ENCODE data around the gene C15orf61.

Gene C15orf61

DNA sequence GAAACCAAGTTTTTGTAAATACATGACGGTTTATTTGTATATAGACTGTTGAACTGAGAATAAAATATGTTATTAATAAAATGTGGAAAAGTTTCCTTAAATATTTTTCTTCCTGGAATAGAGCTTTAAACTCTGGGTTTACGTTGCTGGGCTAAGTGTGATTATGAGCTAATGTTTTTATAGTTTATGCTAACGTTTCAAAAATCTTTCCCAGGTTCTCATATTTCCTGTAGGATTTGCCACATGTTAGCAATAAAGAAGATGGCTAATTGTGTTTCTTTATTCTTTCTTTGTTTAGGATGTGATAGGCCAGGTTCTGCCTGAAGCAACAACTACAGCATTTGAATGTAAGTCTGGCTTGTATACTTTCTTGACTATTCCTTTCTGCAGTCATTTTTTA, 28.8 kb downstream of the C15orf61 start:
- no peak for DNase-seq (ENCODE audit: low read depth in 2 of 2)

DNA sequence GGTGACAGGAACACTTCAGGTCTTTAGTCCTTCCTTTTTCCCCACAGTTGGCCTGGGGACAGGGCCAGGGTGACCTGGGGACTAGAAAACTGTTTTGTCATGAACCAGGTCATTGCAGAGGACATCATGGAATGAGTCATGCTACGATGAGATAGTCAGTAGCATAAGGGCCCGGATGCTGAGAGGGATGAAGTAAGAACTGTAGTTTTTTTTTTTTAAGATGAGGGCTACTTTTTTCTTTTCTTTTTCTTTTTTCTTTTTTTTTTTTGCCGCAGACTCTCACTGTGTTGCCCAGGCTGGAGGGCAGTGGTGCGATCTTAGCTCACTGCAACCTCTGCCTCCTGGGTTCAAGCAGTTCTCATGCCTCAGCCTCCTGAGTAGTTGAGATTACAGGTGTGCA, 29.6 kb downstream of the C15orf61 start:
- DNase-seq (ENCODE audit: low read depth in 2 of 2), result no peak

DNA sequence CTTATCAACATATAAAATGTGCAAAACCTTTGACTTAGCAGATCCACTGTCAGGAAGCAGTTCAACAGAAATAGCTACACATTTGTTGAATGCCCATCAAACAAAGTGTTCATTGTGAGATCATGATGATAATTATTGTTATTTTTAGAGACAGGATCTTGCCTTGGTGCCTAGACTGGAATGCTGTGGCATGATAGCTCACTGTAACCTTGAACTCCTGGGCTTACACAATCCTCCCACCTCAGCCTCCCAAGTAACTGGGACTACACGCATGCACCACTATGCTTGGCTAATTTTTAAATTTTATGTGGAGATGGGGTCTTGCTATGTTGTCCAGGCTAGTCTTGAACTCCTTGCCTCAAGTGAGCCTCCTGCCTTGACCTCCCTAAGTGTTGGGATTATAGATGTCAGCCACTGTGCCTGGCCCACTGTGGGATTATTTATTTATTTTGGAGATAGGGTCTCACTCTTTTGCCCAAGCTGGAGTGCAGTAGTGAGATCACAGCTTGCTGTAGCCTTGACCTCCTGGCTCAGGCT, 30.3 kb downstream of the C15orf61 start:
- no peak for DNase-seq (ENCODE audit: low read depth in 2 of 2)

DNA sequence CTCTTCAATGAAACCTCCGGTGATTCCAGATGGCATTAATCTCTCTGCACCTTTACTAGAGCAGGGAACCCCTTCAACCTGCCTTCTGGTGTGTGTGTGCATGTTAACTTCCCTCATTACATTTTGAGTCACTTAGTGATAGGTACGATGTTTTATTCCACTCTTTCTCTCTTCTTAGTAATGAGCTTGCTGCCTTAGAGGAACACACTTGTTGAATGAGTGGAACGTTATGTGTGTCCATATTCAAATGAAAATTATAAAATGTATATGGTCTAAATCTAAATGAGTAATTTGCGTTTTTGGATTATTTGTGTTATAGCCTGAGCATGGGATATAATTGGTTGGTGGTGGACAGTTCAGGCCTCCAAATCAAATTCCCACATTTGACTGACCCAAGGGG, 33.6 kb downstream of the C15orf61 start:
- no peak for DNase-seq (ENCODE audit: low read depth in 2 of 2)

DNA sequence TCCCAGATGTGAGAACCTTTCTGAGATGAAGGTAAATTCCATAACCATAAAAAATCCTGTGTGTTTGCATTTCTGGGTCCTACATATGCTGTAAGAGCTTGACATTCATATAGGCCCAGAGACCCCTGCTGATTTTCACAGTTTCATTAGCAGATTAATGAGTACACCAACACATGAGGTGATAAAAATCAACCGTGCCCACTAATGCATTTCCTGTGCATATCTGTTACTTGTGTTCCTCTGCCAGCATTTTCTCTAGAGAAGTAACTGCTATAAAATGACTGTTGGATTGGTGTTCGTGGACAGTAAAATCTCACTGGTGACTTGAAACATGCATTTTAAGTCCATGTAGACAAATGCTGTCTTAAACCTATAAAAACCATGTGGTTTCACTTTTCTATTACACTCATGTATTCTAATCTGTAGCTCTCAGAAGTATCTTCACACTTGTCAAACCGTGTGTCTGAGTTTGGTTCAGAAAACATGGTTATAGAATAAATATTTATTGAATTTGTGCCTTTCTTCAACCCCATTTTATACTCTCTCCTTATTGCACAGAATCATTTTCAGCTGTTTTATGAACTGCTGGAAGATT, 36.1 kb downstream of the C15orf61 start:
- no peak for DNase-seq (ENCODE audit: low read depth in 2 of 2)

DNA sequence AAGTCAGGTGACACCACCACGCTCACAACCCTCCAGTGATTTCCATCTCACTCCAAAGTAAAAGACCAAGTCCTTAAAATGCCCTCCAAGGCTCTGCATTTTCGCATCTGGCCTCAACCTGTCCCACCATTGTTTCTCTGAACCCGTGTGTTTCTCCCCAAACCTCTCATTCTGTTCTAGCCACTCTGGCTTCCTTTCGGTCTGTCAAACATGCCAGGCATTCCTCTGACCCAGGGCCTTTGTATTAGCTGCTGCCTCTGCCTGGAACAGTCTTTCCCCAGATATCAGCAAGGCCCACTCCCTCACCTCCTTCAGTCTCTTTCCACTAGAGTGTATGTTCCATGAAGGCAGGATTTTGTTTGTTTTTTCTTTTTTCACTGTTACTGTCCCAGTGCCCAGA, 37.6 kb downstream of the C15orf61 start:
- no peak for DNase-seq (ENCODE audit: low read depth in 2 of 2)

DNA sequence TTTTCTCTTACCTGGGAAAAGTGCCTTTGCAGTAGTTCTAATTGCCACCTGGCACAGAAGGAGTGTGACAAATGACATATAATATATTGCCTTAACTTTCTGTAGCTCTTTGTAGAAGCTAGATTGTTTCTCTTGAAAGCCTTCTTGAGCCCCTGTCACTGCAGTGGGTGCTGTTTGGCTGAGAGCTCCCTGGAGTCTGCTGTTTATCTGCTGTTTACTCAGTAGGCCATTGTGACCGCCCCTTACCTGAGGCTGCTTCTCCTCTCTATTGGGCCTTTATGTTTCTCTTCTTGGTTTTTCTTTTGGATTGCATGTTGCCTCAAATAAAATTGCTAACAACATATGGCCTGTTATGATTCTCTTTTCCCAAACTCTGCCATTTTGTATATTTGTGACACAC, 38.2 kb downstream of the C15orf61 start:
- DNase-seq (ENCODE audit: low read depth in 2 of 2), result no peak

DNA sequence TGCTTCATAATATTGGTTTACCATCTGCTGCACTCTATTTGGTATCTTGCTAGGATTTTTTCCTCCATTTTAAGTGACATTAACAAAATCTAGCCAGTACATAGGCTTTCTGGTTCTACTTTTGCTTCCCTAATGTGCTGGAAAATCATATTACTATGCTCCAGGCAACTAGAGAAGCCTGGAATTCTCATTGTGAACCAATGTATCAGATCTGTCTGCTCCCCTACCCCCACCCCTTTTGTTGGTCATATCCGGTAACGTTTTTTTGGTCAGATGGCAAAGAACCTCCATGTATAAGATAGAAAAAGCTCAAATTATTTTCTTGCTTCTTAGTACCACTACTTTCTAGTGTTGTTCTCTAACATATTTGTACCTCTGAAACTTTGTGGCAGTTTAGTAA, 38.6 kb downstream of the C15orf61 start:
- DNase-seq (ENCODE audit: low read depth in 2 of 2), result no peak

DNA sequence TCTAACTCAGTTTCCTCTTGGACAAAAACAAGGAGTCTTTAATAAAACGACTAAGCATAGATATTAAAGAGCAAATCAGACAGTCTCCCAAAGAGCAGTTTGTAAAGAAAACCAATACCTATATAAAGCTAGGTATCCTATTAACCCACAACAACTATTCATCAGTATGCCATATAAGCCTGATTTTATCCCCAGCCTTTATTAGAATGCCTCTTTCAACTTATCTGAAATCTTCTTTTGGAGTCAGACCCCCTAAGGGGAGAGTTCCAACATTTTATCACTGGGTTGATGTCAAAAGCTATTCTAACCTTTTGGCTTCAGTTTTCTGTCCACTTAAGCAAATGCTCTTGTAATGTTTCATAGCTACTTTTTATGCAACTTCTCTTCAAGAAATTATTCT, 39.4 kb downstream of the C15orf61 start:
- no peak for DNase-seq (ENCODE audit: low read depth in 2 of 2)

DNA sequence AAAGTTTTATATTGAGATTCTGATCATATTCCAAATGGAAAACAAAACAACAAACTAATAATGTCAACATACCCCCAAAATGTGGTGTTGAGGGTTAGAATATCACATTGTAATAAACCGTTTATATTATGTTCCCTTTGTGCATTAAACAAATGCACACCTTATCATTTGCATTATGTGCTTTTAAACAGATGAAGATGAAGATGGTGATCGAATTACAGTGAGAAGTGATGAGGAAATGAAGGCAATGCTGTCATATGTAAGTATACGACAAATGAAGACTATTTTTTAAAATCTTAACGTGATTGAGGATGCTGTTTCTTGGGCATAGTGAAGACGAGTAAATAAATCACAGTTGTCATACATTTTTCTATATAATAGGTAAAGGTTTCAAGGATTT, 42.2 kb downstream of the C15orf61 start:
- DNase-seq (ENCODE audit: low read depth in 2 of 2), result no peak

DNA sequence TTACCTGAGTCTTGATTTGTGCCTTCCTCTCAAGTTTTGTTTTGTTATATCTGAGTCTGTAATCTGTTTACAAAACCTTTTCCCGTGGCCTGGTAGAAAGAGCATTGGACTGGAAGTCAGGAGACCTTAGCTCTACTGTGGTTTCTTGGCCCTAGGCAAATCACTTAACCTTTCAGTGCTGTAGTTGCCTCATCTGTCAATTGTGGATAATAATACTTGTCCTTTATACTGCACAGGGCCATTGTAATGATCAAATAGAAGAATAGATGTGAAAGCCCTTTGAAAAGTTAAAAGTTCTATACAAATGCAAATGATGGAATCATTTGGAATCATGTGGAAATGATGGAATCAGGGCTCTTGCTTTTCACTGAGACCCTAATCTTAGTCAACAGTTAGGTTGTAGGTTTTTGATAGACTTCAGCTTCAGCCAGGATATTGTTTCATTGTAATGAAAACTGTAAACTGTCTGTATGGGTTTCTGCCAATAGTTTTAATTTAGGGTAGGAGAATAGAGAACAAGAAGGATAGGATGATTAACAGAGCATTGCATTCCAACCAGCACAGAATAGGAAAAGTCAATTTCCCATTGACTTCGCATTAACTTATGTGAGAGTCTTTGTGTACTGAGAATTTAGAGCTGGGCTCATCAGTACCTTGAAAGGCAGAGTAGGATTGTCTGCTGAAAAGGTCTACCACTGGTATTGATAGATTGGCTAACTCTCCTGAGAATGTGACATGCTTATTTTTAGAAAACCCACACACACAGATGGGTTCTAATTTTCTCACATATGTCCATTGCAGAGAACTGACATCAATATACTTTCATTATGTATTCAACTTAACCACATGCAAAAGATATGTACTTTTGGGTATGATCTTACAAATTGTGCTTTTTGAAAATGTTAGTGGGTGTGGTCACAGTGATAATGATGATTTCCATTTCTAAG, 43.4 kb downstream of the C15orf61 start:
- DNase-seq (ENCODE audit: low read depth in 2 of 2), result no peak

DNA sequence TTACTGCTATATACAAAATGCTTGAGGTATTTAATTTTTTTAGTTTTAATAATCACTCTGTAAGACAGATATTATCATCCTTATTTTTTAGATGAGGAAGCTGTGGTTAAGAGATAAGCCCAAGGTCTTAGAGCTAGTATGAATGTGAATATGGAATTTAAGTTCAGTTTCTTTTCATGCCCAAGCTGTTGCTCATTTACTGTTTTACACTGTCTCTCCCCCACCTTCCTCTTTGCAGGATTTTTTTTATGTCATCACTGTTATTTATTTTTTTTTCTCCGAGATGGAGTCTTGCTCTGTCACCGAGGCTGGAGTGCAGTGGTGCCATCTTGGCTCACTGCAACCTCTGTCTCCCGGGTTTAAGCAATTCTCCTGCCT, 44.0 kb downstream of the C15orf61 start:
- no peak for DNase-seq (ENCODE audit: low read depth in 2 of 2)

DNA sequence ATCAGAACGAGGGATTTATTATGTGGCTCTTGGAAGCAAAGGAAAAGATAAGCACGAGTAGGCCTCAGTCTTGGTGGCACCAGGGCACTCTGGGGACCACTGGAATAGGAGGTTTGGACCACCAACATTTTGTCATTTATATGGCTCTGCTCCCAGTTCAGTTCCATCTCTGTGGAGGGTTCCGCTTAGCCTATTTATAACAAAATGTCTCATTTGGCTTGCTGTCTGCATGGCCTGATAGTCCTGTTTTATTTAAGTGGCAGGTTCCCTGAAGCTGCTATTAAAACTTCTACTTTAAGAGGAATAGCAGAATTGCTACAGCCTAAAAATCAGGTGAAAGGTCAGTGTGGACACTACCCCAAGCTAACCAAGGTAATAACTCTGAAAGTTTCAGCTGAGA, 48.7 kb downstream of the C15orf61 start:
- no peak for DNase-seq (ENCODE audit: low read depth in 2 of 2)

DNA sequence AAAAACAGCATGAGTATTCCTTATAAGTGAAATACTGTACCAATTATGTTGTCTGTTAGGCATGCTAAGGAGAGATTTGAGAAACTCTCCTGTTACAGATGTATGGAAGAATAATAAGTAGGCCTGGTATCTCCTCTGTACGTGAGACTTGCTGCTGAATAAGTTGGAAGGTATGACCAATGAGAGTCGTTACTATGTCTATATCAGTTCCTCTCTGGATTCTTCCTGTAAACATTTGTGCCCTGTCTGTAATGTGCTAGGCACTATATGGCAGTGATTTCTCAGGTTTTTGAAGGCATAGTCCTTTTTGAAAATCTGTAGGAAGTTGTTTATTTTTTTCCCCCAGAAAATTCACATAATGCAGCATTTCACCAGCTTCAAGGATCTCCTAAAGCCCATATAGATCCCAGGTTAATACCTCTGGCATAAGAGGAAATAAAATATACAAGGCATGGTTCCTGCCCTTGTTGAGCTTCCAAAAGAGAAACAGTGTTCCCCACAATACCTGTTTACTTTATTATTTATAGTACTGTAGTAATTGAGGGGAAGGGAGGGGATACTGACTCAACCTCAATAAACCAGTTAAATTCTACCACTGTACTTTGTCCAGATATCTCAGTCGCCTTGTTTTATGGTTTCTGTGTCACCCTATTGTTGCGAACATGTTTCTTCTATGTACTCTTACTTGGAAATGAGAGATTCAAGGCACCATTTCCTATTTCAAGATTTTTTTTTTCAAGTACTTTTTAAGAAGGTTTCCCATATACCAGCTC, 50.1 kb downstream of the C15orf61 start:
- DNase-seq (ENCODE audit: low read depth in 2 of 2), result no peak

DNA sequence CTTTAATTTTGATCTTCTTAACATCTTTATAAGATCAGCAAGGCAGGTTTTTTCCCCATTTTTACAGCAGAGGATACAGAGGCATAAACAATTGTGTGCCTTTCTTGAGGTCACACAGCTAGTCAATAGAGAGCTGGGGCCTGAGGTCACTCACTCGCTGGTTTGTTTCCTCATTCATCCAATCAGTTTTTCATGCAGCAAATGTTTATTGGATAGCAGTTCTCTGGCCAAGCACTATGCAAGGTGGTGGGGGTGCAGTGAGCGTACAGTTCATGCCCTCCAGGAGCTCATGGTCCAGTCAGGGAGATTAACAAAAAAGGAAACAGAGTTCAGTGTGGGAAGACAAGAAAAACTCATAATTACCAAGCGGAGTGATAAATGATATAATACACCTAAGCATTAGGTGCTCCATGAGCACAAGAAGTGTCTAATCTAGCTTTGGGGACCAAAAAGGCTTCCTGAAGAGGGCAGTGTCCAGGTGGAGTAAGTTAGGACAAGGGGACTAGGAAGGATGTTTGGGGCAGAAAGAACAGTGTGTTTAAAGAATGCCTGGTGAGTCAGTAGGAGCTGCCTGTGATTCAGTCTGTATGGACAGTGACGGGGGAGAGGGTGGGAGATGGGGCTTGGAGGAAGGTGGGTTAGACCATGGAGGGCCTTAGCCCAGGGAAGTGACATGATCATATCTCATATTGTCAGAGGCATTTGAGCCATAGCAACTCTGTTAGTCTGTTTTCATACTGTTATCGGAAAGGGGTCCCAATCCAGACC, 50.9 kb downstream of the C15orf61 start:
- no peak for DNase-seq (ENCODE audit: low read depth in 2 of 2)

DNA sequence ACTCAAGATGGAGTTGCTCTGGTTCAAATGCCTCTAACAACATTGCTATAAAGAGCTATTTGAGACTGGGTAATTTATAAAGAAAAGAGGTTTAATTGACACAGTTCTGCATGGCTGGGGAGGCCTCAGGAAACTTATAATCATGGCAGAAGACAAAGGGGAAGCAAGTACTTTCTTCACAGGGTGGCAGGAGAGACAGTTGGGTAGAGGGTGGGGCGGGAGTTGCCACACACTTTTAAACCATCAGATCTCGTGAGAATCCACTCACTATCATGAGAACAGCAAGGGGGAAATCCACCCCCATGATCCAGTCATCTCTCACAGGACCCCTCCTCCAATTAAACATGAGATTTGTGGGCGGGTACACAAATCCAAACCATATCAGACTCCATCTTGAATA, 52.3 kb downstream of the C15orf61 start:
- no peak for DNase-seq (ENCODE audit: low read depth in 2 of 2)

DNA sequence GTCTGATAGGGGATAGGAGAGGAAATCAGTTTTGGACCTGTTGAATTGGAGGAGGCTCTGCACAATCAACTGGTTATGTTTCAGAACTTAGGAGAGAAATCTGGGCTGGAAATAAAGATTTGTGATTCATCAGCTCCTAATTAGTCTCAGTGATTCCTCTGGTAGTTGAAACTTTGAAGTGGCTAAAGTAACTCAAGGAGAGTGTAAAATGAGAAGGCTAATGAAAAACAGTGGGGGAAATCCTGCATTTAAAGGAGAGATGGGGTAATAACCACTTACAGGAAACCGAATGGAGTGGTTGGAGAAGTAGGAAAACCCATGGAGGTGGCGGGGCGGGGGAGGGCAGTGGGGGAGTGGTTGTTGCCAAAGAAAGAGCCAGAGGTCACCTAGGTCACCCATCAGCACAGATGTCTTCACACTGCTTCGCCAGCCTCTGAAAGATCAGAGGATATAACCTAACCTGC, 54.1 kb downstream of the C15orf61 start:
- DNase-seq (ENCODE audit: low read depth in 2 of 2), result no peak

DNA sequence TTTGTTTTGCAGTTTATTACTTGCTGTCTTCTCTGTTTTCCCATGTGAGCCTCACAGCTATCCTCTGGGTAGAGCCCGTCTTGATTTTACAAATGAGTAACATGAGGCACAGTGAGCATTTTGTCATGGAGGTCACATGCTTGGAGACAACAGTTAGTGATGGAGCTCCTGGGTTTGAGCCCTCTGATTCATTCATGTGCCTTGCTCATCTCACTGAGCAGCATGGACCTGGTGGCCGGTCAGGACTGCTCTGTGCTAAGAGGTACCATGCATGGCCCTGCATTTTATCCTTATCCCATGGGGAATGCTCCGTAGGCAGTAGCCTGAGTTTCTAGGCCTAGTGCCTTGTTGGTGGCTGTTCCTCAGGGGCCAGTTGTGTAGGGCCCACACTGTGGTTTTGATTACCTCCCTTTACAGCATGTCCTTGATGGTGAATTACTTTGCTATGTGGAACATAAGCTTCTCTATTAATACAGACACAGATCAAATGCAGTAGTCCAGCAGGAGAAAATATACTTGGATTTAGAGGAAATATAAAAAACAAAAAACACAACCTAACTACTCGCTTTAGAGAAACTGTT, 57.2 kb downstream of the C15orf61 start:
- no peak for DNase-seq (ENCODE audit: low read depth in 2 of 2)

DNA sequence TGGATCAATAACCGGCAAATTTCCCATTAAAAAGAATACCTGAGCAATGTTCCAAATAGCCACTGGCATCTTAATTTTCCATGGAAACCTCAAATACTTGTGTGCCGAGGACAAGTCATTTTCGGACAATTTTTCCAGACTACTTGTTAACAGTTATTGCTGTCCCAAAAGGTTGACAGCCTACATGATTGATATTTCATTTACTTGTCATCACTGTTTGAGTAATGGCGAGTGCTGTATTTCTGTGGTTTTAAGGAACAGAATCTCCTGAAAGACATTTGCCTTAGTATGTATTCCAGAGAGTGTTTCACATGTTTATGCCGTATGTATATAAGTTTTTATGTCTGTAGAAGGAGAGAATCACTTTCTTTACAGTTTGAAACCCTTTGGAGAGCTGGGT, 58.2 kb downstream of the C15orf61 start:
- no peak for DNase-seq (ENCODE audit: low read depth in 2 of 2)

Data from stimulated activated CD4-positive, alpha-beta T cell treated with anti-CD3 and anti-CD28 coated beads, Interleukin-4, amount 100 ng/mL, for 48 hours (primary cell).